ENCODE measurements around the gene TRERF1.

TRERF1 gene

DNA sequence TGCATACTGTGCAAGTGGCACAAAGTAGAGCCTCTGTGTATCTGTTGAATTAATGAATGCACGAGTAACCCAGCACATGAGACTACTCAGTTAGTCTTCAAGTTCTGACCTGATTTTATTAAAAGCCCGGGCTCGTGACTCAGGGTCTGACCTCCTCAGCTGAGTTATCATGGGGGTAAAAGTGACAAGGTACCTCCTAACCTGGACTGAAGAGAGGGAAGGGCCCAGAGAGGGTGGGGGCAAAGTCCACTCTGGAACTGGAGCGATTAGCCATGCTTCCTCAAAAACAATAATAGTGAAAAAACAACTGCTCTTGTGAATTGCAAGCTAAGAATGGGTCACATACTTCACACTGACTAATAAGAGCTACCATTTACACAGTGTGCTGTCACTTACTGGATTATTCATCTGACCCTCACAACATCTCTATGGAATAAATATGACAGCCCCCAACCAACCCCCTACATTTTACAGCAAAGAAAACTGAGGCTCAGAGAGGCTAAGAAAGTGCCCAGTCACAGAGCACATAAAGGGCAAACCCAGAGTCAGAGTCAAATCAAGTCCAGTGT lies 26.7 kb downstream of the TRERF1 start:
- DNase-seq = no peak

DNA sequence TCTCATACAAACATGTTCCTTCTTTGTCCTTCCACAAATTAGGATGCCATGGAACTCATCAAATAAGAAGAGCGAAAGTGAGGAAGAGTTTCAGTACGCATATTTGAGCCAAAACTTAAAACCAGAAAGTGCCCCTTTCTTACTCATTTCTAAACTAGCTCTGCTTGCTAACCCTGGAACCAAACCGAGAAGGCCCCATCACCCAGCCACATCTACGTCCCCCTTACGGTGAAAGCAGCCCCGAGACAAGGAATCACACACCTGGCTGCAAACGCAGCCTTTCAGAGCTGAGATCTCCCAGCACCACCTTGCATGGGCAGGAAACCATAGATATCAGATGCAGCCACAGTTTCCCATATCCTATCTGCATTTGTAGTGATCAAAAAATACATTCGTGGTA lies 28.5 kb downstream of the TRERF1 start:
- no peak for DNase-seq

DNA sequence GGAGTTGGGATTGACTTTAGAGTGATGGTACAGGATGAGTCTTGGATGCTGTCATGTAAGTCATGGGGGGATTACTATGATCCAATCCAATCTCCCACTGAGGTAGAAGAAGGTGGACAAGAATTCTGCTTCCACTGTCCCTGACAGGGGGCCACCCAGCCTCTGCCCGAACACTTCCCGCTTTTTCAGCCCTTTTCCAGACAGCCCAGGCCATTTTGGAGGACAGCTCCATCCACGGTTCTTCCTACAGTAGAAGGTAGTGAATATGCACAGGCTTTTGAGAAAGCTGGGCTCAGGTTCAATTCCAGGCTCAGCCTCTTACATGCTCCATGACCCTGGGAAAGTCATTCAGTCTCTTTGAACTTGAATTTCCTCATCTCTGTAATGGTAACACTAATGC lies 31.0 kb downstream of the TRERF1 start:
- no peak for DNase-seq

DNA sequence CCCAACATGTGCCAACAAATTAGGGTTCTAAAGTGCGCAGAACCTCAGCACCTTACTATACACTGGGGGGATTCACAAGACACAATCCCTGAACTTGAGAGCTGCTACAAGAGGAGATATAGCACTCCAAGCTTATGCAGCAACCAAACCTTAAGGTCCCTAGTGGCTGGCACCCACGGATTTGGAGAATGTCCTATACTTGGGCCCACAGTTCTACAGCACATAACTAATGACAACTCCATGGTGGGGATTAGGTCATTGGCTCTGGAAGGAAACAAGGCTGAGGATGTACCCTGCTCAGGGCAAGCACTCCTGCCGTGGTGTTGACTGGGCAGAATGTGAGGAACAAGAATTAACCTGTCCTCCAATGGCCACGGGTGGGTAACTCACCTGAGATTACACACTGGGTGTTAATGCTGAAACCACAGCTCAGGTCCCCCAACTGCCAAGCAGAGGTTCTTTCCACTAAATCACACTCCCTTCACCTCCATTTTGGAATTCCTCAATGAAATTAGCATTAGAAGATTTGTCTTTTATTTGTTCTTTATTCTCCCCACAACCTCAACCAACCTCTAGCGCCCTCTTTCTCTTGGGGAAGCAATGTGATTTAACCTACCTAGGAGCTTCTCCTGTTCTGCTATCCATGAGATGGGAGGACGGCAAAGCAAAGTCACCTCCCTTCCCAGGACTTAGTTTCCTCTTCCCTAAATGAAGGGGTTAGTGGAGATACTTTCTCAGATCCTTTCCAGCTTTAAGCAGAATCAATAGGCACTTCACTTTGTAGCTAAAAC lies 32.0 kb downstream of the TRERF1 start:
- no peak for DNase-seq

DNA sequence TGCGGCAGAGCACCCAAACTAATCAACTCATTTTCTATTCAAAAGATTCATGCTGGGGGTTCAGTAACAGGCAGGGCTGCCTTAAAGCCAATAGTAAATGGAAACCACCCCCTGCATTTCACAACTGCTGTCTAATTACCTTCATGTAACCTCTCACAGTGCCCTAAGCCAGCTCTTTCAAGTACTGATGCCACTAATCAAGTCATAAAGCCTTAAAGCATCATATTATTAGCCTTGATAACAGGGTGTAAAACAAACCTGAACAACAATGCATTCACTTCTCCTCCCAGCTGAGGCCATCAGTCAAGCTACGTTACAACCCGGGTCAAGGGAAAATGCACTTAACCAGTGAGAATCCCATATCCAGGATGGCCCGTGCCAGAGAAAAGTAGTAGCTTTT lies 33.0 kb downstream of the TRERF1 start:
- DNase-seq = peak; percentile 44 to 77

DNA sequence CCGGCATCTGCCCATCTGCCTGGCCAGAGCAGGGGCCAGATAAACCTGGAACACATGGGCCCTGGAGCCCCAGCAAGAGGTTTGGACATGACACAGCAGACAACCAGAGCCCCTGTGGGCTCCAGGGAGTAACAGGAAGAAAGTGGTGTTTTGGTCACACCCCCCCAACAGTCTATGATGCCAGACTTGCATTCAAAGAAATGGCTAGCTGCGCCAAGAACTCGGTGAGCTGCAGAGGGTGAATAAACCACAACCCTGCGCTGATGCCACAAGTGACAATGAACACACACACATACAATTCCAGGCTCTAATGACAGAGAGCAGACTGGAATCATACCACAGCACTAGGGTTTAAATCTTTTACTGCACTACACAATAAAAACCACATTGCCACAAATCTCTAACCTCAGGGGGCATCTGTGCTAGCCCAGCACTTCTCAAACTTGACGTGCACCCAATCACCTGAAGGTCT lies 34.0 kb downstream of the TRERF1 start:
- DNase-seq = no peak

DNA sequence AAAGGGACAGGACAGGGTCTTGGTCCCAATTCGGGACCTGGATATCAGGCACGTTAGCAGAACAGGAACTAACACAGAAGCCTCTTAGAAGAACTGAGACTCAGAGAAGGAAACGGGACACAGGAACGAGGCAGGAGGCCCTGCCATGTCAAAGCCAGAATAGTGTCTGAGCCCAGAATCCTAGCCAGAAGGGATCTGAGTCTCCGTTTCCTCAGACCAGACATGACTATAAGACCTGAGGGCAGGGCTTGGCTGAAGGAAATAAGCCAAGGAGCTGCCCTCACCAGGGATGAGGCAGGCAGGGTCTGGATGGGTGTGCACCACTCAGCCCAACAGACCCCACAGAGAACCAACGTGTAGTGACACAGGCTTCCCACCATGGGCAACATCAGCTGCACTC lies 40.3 kb downstream of the TRERF1 start:
- DNase-seq = no peak

DNA sequence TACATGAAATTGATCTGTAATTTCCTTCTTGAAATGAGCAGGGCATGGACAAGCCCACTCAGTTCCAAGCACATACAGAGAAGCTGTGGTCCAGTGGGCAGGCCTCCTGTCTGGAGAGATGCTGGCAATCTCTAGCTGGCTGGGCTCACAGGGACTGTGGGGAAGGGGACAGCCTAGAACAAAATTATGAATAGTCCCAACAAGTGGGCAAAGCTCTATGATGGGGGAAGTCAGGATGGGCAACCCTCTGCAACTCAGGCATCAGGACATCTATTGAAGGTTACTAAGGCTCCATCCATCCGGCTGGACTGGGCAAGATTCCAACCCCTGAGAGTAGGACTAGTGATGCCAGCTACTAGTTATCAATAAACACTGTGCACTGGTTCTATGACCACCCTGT lies 40.9 kb downstream of the TRERF1 start:
- DNase-seq = no peak

DNA sequence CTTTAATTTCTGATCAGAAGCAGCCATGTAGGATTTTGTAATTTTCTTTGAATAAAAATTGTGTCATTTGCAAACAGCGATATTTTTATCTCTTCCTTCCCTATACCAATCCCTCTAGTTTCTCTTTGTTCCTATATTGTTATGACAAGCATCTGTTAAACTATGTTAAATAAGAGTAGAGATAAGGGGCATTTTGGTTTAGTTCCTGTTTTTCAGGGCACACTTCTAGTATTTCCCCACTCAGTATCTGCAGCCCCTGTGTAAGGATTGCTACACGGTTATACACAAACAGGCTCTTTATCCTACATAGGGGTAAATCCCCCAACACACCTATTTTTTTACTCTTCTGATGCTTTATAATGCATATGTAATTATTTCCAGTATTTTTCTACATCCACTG lies 42.1 kb downstream of the TRERF1 start:
- no peak for DNase-seq

DNA sequence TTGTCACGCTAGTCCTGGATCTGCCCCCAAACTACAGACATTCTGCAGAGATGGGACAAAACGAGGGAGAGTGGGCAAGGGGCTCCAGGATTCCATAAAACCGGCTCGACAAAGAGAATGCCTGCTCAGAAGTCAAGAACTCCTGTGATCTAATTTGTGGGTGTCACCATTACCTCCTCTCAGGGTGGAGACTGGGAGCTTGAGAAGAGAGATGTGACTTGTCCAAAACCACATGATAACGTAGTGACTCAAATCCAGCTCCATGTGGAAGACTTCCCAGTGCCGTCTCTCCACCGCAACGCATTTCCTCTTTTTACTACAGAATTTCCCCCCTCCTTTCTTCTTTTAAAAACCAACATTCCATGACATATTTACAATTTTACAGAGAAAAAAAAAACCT lies 44.3 kb downstream of the TRERF1 start:
- no peak for DNase-seq

DNA sequence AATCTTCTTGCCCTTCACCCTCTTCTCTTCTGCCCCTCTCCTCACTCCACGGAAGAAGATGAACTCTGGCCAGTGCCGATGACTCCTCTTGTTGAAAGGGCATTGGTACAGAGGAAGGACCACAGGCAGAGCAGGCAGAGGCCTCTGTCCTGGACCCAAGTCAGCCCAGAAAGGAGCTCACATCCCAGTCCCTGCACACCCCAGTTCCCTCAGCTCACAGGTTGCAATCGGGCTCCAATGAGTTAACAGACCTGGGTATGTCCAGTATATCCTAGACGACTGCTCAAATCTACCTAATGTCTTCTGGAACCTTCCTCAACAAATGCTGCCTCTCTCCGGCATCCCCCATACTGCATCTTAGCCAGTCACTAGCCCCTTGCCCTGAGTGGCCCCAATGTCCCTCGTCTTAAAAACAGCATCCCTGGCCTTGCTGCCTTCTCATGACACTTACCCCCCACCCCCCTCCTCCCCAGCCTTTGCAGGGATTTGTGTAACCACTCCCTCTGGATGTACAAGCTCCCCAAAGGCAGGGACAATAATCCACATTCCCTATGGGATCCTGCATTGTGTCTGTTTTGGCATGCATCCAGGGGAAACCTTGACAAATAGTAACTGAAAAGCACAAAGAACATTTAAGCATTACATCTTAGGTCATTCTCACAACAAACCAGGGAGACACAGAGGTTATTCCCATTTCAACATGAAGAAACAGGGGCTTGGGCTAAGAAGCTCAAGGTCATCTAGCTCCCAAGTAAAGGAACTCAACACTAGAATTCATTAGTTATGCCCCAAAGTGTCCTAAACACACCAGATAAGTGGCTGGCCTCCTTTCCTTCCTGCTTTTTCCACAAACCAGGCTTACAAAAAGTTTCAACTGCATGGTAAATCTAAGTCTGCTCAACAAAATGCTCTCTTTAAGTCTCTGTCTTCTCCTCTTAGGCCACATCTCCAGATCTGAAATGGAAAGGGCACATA lies 45.1 kb downstream of the TRERF1 start:
- peak in 1 of 2 experiments; percentile 6 for DNase-seq

DNA sequence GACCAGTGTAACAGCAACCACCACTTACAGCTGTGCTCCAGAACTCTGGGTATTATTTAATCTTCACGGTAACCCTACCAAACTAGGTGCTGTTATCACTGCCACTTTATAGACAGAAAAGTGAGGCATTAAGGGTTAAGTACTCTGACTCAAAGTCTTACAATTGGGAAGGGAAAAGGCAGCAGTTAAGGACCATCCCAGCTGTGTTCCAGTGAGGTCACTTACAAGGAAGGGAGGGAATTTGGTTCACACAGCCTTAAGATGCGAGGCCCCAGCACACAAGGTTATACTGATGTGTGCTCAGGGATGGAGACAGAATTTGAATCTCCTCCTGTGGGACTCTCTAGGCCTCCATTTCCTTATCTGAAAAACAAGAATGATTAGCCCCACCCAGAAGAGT lies 46.7 kb downstream of the TRERF1 start:
- no peak for DNase-seq

DNA sequence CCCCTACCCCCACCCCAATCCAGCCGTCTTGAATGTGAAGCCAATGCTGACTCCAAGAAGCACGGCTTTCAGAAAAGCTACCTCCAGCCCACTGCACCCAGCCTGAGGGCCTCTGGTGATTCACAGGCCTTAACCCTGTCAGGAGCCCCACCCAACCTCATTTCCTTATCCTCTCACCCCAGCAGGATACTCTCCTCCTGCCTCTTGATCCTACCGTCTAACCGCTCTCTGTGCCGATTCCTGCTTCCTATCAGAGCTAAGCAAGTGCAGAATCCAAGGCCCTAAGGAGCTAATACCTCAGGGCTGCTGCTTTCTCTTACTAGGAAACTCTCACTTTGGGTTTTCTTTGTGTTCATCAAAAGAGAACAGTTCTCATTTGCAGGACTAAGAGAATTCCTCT lies 47.2 kb downstream of the TRERF1 start:
- DNase-seq = no peak

DNA sequence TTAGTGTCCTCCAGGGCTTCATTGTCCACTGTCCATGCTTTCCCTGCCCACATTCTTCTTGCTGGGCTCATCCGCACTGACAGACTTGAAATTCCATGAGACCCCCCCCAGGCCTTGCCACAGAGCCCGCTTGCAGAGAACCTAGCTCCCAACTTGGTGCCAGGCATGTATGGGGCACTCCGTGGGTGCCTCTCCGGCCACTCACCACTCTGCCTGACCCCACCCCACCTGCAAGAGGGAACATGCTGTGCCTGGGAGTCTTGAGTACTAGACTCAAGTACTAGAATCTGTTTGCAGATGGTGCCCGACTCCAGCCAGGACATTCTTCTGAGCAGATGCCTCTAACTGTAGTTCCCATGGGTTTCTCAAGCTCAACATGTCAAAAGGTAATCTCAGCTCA lies 47.9 kb downstream of the TRERF1 start:
- DNase-seq = no peak

DNA sequence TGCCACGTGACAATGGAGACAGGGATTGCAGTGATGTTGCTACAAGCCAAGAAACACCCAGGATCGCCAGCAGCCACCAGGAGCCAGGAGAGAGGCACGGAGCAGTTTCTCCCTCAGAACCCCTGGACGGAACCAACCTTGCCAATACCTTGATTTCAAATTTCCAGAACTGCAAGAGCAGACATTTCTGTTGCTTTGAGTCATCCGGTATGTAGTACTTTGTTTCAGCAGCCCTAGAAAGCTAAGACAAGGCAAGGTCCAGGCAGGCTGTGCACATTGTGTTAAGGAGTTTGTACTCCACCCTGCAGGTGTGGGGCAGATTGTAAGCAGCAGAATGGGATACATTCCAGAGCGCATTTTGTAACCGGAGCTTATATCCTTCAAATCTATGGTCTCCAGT lies 48.3 kb downstream of the TRERF1 start:
- no peak for DNase-seq

DNA sequence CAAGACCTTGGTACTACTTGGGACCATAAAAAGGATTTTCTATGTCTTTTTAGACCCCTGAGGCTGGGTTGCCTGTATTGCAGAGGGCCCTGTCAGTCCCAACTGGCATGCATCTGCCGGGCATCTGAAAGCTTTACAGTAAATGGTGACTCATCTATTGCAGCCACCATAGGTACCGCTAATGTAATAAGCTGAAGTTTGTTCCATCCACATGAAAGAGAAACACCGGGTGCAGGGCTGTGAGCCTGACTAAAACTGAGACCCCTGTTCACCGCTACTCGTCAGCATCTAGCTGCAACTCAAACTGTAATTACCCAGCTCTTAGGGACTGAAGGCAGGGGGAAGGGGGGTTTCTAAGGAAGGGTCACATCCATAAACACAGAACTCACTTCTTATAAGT lies 49.5 kb downstream of the TRERF1 start:
- DNase-seq = no peak

DNA sequence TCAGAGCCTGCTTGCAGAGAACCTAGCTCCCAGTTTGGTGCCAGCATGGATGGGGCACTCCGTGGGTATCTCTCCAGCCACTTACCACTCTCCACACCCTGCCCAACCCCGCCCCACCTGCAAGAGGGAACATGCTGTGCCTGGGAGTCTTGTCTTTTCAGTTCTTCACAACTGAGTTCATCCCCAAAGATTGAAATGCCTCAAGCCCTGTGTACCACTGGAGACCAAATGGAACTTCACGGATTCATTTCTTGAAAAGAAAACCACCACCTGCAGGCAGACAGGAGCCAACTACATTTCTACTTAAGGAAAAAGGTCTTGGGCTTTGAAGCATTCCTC lies 50.1 kb downstream of the TRERF1 start:
- no peak for DNase-seq

DNA sequence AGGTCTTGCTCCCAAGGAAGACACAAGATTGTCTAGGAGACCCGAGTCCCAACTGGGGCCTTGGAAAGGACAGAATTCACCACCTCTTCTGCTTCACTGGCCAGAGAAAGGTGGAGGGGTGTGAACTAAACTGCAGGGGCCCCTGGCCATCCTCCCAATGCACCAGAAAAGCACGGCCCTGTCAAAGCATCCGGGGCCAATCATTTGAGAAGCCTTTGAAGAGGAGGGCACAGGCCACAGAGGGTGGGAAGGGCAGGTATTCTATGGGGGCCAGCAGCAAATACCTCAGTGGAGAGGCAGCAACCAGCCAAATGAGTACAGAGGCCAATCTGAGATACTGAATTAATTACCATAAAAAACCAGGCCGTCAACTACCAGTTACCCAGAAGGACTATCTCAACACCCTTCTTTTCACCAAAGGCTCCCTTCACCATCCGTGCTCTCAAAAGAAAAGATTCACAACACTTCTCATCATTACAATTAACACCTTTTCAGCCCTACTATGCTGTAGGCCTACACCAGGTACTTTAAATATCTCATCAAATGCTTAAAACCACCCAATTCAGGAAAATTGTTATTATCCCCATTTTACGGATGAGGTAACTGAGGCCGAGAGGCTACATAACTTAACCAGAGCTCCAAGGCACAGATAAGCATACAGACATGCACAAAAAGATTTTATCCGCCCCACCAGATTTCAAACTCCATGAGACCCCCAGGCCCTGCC lies 50.7 kb downstream of the TRERF1 start:
- no peak for DNase-seq

DNA sequence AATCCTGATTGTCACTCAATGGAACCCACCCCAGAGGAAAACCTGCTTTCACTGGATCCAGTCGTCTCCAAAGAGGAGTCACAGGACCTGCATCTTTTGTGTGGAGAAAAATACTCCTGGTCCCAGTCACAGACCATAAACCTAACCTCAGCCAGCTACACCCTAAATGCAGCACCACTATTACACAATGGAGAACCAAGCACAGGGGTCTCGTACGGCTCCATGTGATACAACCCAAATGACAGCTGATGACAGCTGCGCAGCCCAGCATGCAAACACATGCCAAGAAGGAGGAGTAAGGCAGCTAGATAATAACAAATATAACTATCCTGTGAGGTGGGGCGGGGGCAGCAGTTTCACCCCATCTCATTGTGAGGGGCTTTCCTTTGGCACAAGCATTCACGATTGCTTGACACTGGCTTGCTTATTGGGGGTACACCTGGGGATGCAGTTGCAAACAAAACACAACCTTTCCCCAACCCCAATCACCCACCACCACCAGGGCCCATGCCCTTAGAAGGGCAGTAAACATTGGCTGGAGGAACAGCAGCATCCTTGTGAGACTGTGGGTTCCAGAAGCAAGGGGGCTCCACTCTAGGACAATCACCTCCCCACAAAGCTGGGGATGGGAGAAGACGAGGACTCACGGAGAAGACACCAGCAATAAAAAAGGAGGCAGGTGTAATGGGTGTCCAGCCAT lies 51.5 kb downstream of the TRERF1 start:
- no peak for DNase-seq

DNA sequence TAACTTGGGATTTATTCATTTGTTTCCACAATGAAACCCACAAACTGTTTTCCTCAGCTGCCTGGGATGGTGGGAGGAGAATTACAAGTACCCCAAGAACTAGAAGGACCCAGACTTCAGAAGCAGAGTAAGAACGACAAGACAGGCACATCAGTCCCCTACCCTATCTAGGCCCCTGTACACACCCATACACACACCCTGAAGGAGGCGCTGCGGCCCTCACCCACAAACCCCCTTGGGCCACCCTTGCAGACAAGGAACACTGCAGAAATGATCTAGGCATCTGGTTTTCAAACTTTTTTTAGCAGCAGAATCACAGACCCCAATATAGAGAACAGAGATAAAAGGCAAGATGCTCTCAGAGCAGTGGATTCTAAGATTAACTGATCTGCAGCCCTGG lies 55.0 kb downstream of the TRERF1 start:
- DNase-seq = no peak

DNA sequence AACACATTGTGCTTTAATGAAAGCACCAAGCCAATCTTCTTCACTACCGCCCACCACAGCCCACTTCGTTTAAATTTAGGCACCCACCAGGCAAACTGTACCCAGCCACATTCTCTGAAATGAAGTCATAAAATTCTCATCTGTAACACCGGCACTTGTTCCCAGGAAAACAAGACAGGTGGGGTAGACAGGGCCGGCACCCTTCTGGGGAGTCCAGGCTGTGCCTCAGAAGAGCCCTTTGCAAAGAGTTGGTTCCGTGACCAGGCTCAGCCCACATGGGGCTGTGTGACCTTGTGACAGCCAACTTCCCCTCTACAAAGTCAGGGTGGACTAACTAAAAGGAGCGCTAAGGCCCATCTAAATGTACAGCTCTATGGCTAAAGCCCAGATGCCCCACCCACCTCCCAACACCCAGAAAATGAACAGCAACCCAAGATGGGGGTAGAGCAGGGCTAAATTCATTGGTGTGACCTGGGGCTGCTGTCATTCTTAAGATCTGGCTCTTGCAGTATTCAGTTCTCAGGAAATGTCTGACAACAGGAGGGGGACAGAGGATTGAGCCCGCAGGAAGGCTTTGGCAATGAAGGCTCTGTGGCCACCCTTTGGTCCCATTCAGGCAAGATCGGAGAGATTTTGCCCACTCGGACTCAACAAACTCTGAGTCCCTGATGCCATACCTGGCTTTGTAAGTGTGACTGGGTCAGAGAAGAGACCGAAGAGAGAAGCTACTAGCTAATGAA lies 56.7 kb downstream of the TRERF1 start:
- no peak for DNase-seq

DNA sequence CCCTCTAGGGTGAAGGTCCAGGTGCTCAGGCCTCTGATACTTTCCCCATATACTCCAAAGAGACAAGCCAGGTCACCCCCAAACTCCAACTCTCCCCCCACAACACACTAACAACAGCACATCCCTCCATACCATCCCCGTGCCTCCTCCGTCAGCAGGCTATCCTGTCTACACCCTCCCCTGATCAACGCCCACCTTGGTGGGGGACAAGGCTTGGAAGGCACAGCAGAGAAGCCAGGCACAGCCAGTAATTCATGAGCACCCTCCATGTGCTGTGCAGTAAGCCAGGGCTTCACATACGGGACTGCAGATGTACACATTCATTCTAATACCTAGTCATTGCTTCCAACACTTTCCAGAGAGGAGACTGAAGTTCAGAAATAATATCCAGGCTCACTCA lies 57.6 kb downstream of the TRERF1 start:
- DNase-seq = no peak

All from NCI-H2081 (cell line).